PC-3 (cell line): ENCODE measurements around the gene NEDD4L. TPM values are rescaled to one million over a fixed set of nuclear protein-coding genes. Genes with fewer than 3 reads are reported as not detected.
A peak's percentile ranks its signal among the peaks of the same experiment; 100 is the strongest.

Experiments used
- ATAC-seq: fragments of 200-7000 bp; cut with Tn5 transposase; 2 replicates; pipeline ENCODE4 v1.9.1; 2020; ENCODE audit warnings: mild to moderate bottlenecking, moderate library complexity
- BruUV-seq: library from RNA; stranded (reverse); fragments of 400-500 nt; replicated peaks from 2 replicates; lab custom pipeline; 2021; lab: Mats Ljungman, UMichigan
- CTCF ChIA-PET: fragments of 300-600 bp; sonication (Branson Sonifier 250); formaldehyde crosslinking; loops from one replicate; lab custom pipeline; 2022; ENCODE audit warnings: antibody characterized with exemption; lab: Charles Lee
- POLR2A ChIA-PET: fragments of 300-600 bp; sonication (Branson Sonifier 250); formaldehyde crosslinking; loops from one replicate; lab custom pipeline; 2022; ENCODE audit warnings: antibody characterized with exemption; ENCODE audit not compliant: unreplicated experiment; lab: Charles Lee
- DNase-seq: peaks from one replicate; pipeline ENCODE4 v3.0.0-alpha.2; 2015
- H2AFZ ChIP-seq: fragments of 300-600 bp; sonication (generic); 2 replicates; pipeline ENCODE4 v1.6.0; 2016; ENCODE audit warnings: antibody characterized with exemption, low read length
- H3F3A ChIP-seq: fragments of 300-600 bp; sonication (generic); one replicate; pipeline ENCODE4 v1.6.0; 2017; ENCODE audit warnings: antibody characterized with exemption, low read length, control low read depth, mild to moderate bottlenecking; ENCODE audit not compliant: unreplicated experiment
- H3K27ac ChIP-seq: fragments of 300-600 bp; sonication (generic); 2 replicates; pipeline ENCODE4 v1.5.1; 2016; ENCODE audit warnings: mild to moderate bottlenecking, low read length
- H3K27me3 ChIP-seq: fragments of 300-600 bp; sonication (generic); 2 replicates; pipeline ENCODE4 v1.6.1; 2016; ENCODE audit warnings: low read length, mixed read lengths
- H3K36me3 ChIP-seq: fragments of 300-600 bp; sonication (generic); 2 replicates; pipeline ENCODE4 v1.6.1; 2016; ENCODE audit warnings: low read depth, mixed run types, low read length, mixed read lengths
- H3K4me1 ChIP-seq: fragments of 300-600 bp; sonication (generic); 2 replicates; pipeline ENCODE4 v1.5.1; 2016; ENCODE audit warnings: low read length; ENCODE audit not compliant: insufficient read depth
- H3K4me2 ChIP-seq: fragments of 300-600 bp; sonication (generic); 2 replicates; pipeline ENCODE4 v1.6.0; 2016; ENCODE audit warnings: low read length
- H3K4me3 ChIP-seq: fragments of 300-600 bp; sonication (generic); 2 replicates; pipeline ENCODE4 v1.5.1; 2016; ENCODE audit warnings: mild to moderate bottlenecking, low read length, mixed read lengths
- H3K79me2 ChIP-seq: fragments of 300-600 bp; sonication (generic); 2 replicates; pipeline ENCODE4 v1.6.1; 2017; ENCODE audit warnings: low read length, mixed read lengths
- H3K9ac ChIP-seq: fragments of 300-600 bp; sonication (generic); 2 replicates; pipeline ENCODE4 v1.6.0; 2016; ENCODE audit warnings: mild to moderate bottlenecking, low read length
- H3K9me2 ChIP-seq: fragments of 300-600 bp; sonication (generic); replicated peaks from 2 replicates; pipeline ENCODE4 v1.6.1; 2016; ENCODE audit warnings: mixed run types, low read length, mixed read lengths
- H3K9me3 ChIP-seq: fragments of 300-600 bp; sonication (generic); 2 replicates; pipeline ENCODE4 v1.6.1; 2016; ENCODE audit warnings: low read length, mixed read lengths
- H4K20me1 ChIP-seq: fragments of 300-600 bp; sonication (generic); 2 replicates; pipeline ENCODE4 v1.6.1; 2016; ENCODE audit warnings: low read length, mixed read lengths
- CTCF ChIP-seq: fragments of 300-600 bp; sonication (generic); conservative IDR thresholded peaks from 2 replicates; pipeline ENCODE4 v1.5.1; 2017; ENCODE audit warnings: antibody characterized with exemption, low read depth, mild to moderate bottlenecking, low read length
- EZH2 ChIP-seq: fragments of 300-600 bp; sonication (generic); IDR thresholded peaks from one replicate; pipeline ENCODE4 v1.6.1; 2017; ENCODE audit warnings: antibody characterized with exemption, mild to moderate bottlenecking, low read length; ENCODE audit not compliant: unreplicated experiment
- EZH2phosphoT487 ChIP-seq: fragments of 300-600 bp; sonication (generic); IDR thresholded peaks from 2 replicates; pipeline ENCODE4 v1.6.1; 2018; ENCODE audit warnings: mild to moderate bottlenecking, antibody characterized with exemption, low read length, borderline replicate concordance
- intact Hi-C: fragments of 100-400 bp; cut with micrococcal nuclease; formaldehyde crosslinking; loops from 2 replicates; pipeline ENCODE4 v1.9.0; 2023
- total RNA-seq: library from RNA; depleted of rRNA; stranded (reverse); fragments of >200 nt; gene quantifications from 2 replicates; pipeline ENCODE4 v1.2.3, GENCODE V29; 2014

Gene NEDD4L
- total RNA-seq, 1 experiment from 2014 or later, result 105 TPM

- CTCF ChIA-PET, result interaction anchor here (1.0 kb wide), 1 partner anchor 277 kb away, joined by 4 read pairs; the partner anchor contains the start of gene NEDD4L
These were observed 277.0 kb downstream of the NEDD4L start for GRCh38 chr18:58320907-58321561.

DNA sequence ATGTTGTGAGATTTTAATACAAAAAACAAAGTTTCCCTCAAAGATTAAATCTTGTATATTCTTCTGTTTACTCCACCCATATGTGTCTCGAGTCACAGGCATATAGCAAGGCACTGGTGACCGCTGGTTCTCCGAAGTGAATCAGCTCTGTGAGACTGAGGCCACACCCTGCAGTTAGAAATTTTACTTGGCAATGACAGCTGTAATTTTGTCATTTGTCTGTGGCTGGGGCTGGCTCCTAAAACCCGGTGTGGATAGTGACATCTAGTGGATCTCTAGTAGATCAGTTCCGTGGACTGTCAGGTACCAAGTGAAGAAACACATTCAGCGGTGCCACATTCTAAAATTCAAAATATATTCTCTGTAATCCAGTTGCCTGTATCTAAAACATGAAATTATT, 278.0 kb downstream of the NEDD4L start:
- peak; percentile 99 for ATAC-seq
- Histone ChIP-seq H3F3A (no peaks in the 10 kb centered on the region), H3K79me2 (peaks cover 37% of the 10 kb centered on the region), H3K9me2 (no peaks in the 10 kb centered on the region), H3K27ac (peak overlapping the region; percentile 63), H3K9me3 (no peaks in the 10 kb centered on the region), H4K20me1 (no peaks in the 10 kb centered on the region), H3K9ac (no peak overlapping the region), H3K4me1 (peaks cover 11% of the 10 kb centered on the region), H3K36me3 (peaks cover 27% of the 10 kb centered on the region), H3K4me3 (no peak overlapping the region), H3K27me3 (no peaks in the 10 kb centered on the region), H2AFZ (no peak overlapping the region), H3K4me2 (peak overlapping the region; percentile 66)
- ChIA-PET CTCF (interaction anchor here (0.6 to 1.0 kb wide), 12 partner anchors 51 to 278 kb away, joined by 3 to 6 read pairs (median 4); partner anchors contain the start of gene NEDD4L), POLR2A (interaction anchor here (0.6 to 1.1 kb wide), 3 partner anchors 101 to 349 kb away, joined by 5 to 9 read pairs (median 5); partner anchors contain the start of gene MALT1)
- intact Hi-C loops, result loop anchor here (1.0 to 5.0 kb wide), 6 partner anchors 59 to 440 kb away; no protein-coding TSS in a partner anchor
- peak; percentile 95 for DNase-seq
- BruUV-seq, result no TSS peak
- TF ChIP-seq CTCF (peak; percentile 76), EZH2 (no peak)

More at GRCh38 chr18:58320907-58321561, 277.0 kb downstream of the NEDD4L start:
- ATAC-seq (peak; percentile 25), DNase-seq (no peak)
- H2AFZ ChIP-seq, result no peak overlapping the region
- no peaks in the 10 kb centered on the region for H3K27me3 ChIP-seq
- no peak overlapping the region for H3K9ac ChIP-seq
- no peaks in the 10 kb centered on the region for H4K20me1 ChIP-seq
- H3K4me3 ChIP-seq, result no peak overlapping the region
- H3K9me3 ChIP-seq, result no peaks in the 10 kb centered on the region
- intact Hi-C loops, result loop anchor here (5.0 kb wide), 1 partner anchor 439 kb away; no protein-coding TSS in a partner anchor
- TF ChIP-seq EZH2phosphoT487, result no peak
- no peak for TF ChIP-seq CTCF
- TF ChIP-seq EZH2, result no peak
- BruUV-seq, result no TSS peak
- H3K79me2 ChIP-seq, result peaks cover 45% of the 10 kb centered on the region
- H3F3A ChIP-seq, result no peaks in the 10 kb centered on the region
- peak overlapping the region; percentile 66 for H3K4me2 ChIP-seq
- POLR2A ChIA-PET, result no interaction called here
- H3K4me1 ChIP-seq, result peaks cover 20% of the 10 kb centered on the region
- H3K36me3 ChIP-seq, result peaks cover 30% of the 10 kb centered on the region
- H3K27ac ChIP-seq, result peak overlapping the region; percentile 63
- H3K9me2 ChIP-seq, result no peaks in the 10 kb centered on the region

GRCh38 chr18:58322464-58322863, 278.4 kb downstream of the NEDD4L start:
- peaks cover 32% of the 10 kb centered on the region for H3K79me2 ChIP-seq
- ATAC-seq, result no peak
- ChIA-PET CTCF (interaction anchor here (0.7 to 1.0 kb wide), 5 partner anchors 51 to 276 kb away, joined by 3 to 6 read pairs (median 4); no protein-coding TSS in a partner anchor), POLR2A (interaction anchor here (0.6 to 1.1 kb wide), 3 partner anchors 101 to 349 kb away, joined by 5 to 9 read pairs (median 5); partner anchors contain the start of gene MALT1)
- H3K9me3 ChIP-seq, result no peaks in the 10 kb centered on the region
- H3K27me3 ChIP-seq, result no peaks in the 10 kb centered on the region
- H3K4me2 ChIP-seq, result no peak overlapping the region
- no peak overlapping the region for H3K4me3 ChIP-seq
- no peak overlapping the region for H2AFZ ChIP-seq
- no peaks in the 10 kb centered on the region for H3K9me2 ChIP-seq
- no peaks in the 10 kb centered on the region for H3F3A ChIP-seq
- no peak for TF ChIP-seq CTCF
- TF ChIP-seq EZH2, result no peak
- no peak for TF ChIP-seq EZH2phosphoT487
- DNase-seq, result no peak
- no peak overlapping the region for H3K27ac ChIP-seq
- H3K9ac ChIP-seq, result no peak overlapping the region
- H3K4me1 ChIP-seq, result peaks cover 11% of the 10 kb centered on the region
- no peaks in the 10 kb centered on the region for H4K20me1 ChIP-seq
- intact Hi-C loops, result loop anchor here (1.0 to 5.0 kb wide), 6 partner anchors 60 to 440 kb away; no protein-coding TSS in a partner anchor
- no TSS peak for BruUV-seq
- peaks cover 28% of the 10 kb centered on the region for H3K36me3 ChIP-seq
